IMR-90 (cell line): ENCODE data around the gene IL4R. TPM values are rescaled to one million over a fixed set of nuclear protein-coding genes. Genes with fewer than 3 reads are reported as not detected.
A peak's percentile ranks its signal among the peaks of the same experiment; 100 is the strongest.

ENCODE experiments used
- ATAC-seq: fragments of 200-7000 bp; cut with Tn5 transposase; 2 replicates; pipeline ENCODE4 v1.9.1; 2020; ENCODE audit warnings: low read depth, mild to moderate bottlenecking, moderate library complexity
- BruUV-seq: library from RNA; stranded (reverse); fragments of 400-500 nt; replicated peaks from 2 replicates; lab custom pipeline; 2021; lab: Mats Ljungman, UMichigan
- CTCF ChIA-PET: fragments of 300-600 bp; formaldehyde crosslinking; extraction: SDS; loops from one replicate; lab custom pipeline; 2021; ENCODE audit warnings: antibody characterized with exemption; lab: Yijun Ruan, JAX
- POLR2A ChIA-PET: fragments of 300-600 bp; sonication (Branson Sonifier 250); formaldehyde crosslinking; loops from one replicate; lab custom pipeline; 2022; ENCODE audit warnings: antibody characterized with exemption; ENCODE audit not compliant: unreplicated experiment; lab: Charles Lee
- DNase-seq: peaks from one replicate; pipeline ENCODE4 v3.0.0; 2013
- H2AFZ ChIP-seq: replicated peaks from 2 replicates; pipeline ENCODE3; 2013; ENCODE audit warnings: low read length, mild to moderate bottlenecking; ENCODE audit not compliant: poor library complexity
- H2AK5ac ChIP-seq: 2 replicates; pipeline ENCODE4 v1.6.1; 2013; ENCODE audit warnings: low read depth, low read length, inconsistent platforms
- H2AK9ac ChIP-seq: replicated peaks from 2 replicates; pipeline ENCODE3; 2013; ENCODE audit warnings: mild to moderate bottlenecking, low read depth, low read length, moderate library complexity; ENCODE audit not compliant: poor library complexity
- H2BK120ac ChIP-seq: 2 replicates; pipeline ENCODE4 v1.6.1; 2013; ENCODE audit warnings: low read depth, low read length, inconsistent platforms
- H2BK15ac ChIP-seq: 3 replicates; pipeline ENCODE4 v1.6.1; 2013; ENCODE audit warnings: low read depth, low read length, inconsistent platforms
- H2BK20ac ChIP-seq: 2 replicates; pipeline ENCODE4 v1.6.1; 2013; ENCODE audit warnings: low read depth, mild to moderate bottlenecking, inconsistent platforms, low read length, moderate library complexity
- H2BK5ac ChIP-seq: 2 replicates; pipeline ENCODE4 v1.6.1; 2013; ENCODE audit warnings: mild to moderate bottlenecking, low read depth, low read length, inconsistent platforms; ENCODE audit not compliant: poor library complexity, severe bottlenecking
- H3K14ac ChIP-seq: replicated peaks from 2 replicates; pipeline ENCODE4 v1.6.1; 2013; ENCODE audit warnings: low read depth, low read length, inconsistent platforms
- H3K18ac ChIP-seq: 2 replicates; pipeline ENCODE4 v1.6.1; 2013; ENCODE audit warnings: low read depth, low read length, control low read depth
- H3K23ac ChIP-seq: 2 replicates; pipeline ENCODE4 v1.6.1; 2013; ENCODE audit warnings: low read depth, low read length, inconsistent platforms
- H3K27ac ChIP-seq: 2 replicates; pipeline ENCODE4 v1.5.1; 2013; ENCODE audit warnings: mild to moderate bottlenecking, control low read depth, low read length; ENCODE audit not compliant: insufficient read depth
- H3K27me3 ChIP-seq: 2 replicates; pipeline ENCODE4 v1.6.1; 2013; ENCODE audit warnings: low read length; ENCODE audit not compliant: control insufficient read depth, insufficient read depth
- H3K36me3 ChIP-seq: 2 replicates; pipeline ENCODE4 v1.6.1; 2013; ENCODE audit warnings: low read length, mixed read lengths; ENCODE audit not compliant: control insufficient read depth, insufficient read depth
- H3K4ac ChIP-seq: 2 replicates; pipeline ENCODE4 v1.6.1; 2013; ENCODE audit warnings: low read depth, low read length, inconsistent platforms
- H3K4me1 ChIP-seq: 2 replicates; pipeline ENCODE4 v1.6.1; 2013; ENCODE audit warnings: low read length, mixed read lengths; ENCODE audit not compliant: control insufficient read depth, insufficient read depth
- H3K4me2 ChIP-seq: 2 replicates; pipeline ENCODE4 v1.6.1; 2013; ENCODE audit warnings: low read depth, mild to moderate bottlenecking, control low read depth, low read length, moderate library complexity
- H3K4me3 ChIP-seq: 2 replicates; pipeline ENCODE4 v1.5.1; 2013; ENCODE audit warnings: low read depth, mild to moderate bottlenecking, control low read depth, low read length, moderate library complexity; ENCODE audit not compliant: insufficient read depth
- H3K56ac ChIP-seq: 2 replicates; pipeline ENCODE4 v1.6.1; 2013; ENCODE audit warnings: low read length, inconsistent platforms; ENCODE audit not compliant: insufficient read depth; ENCODE audit errors: extremely low read depth
- H3K79me1 ChIP-seq, 2 experiments: 2 replicates each; pipeline ENCODE4 v1.6.1; 2013; ENCODE audit warnings: low read length in 2 of 2, inconsistent platforms in 1 of 2, low read depth in 1 of 2
- H3K9ac ChIP-seq: 2 replicates; pipeline ENCODE4 v1.6.1; 2013; ENCODE audit warnings: low read depth, low read length, control low read depth
- H3K9me1 ChIP-seq: 2 replicates; pipeline ENCODE4 v1.6.1; 2013; ENCODE audit warnings: low read length, inconsistent platforms; ENCODE audit not compliant: insufficient read depth
- H3K9me3 ChIP-seq: 2 replicates; pipeline ENCODE4 v1.6.1; 2013; ENCODE audit warnings: low read length; ENCODE audit not compliant: control insufficient read depth, insufficient read depth
- H4K20me1 ChIP-seq: 2 replicates; pipeline ENCODE4 v1.6.1; 2013; ENCODE audit warnings: low read length, inconsistent platforms; ENCODE audit not compliant: insufficient read depth
- H4K5ac ChIP-seq: 2 replicates; pipeline ENCODE4 v1.6.1; 2013; ENCODE audit warnings: mild to moderate bottlenecking, low read depth, low read length, control low read depth
- H4K8ac ChIP-seq, 2 experiments: 2 replicates each; pipeline ENCODE4 v1.6.1; 2013; ENCODE audit warnings: low read depth in 2 of 2, low read length in 2 of 2, control low read depth in 1 of 2, inconsistent platforms in 1 of 2
- H4K91ac ChIP-seq: 2 replicates; pipeline ENCODE4 v1.6.1; 2013; ENCODE audit warnings: low read depth, low read length, inconsistent platforms; ENCODE audit not compliant: insufficient read depth
- CTCF ChIP-seq: conservative IDR thresholded peaks from 2 replicates; pipeline ENCODE4 v1.5.1; 2012; ENCODE audit warnings: mild to moderate bottlenecking, low read depth, low read length, improper control_type of control experiment
- NFE2L2 ChIP-seq: fragments of 150-350 bp; IDR thresholded peaks from 2 replicates; pipeline ENCODE4 v1.6.1; 2016; ENCODE audit warnings: low read depth, mild to moderate bottlenecking, low read length
- POLR2A ChIP-seq: IDR thresholded peaks from 2 replicates; pipeline ENCODE4 v1.6.1; 2012; ENCODE audit warnings: mild to moderate bottlenecking, low read depth, low read length
- RAD21 ChIP-seq: IDR thresholded peaks from 2 replicates; pipeline ENCODE4 v1.6.1; 2012; ENCODE audit warnings: low read length, improper control_type of control experiment
- RFX5 ChIP-seq: IDR thresholded peaks from 2 replicates; pipeline ENCODE4 v1.8.0; 2012; ENCODE audit warnings: low read depth, mild to moderate bottlenecking, low read length, moderate library complexity
- USF2 ChIP-seq: fragments of 150-350 bp; IDR thresholded peaks from 2 replicates; pipeline ENCODE4 v1.6.1; 2017; ENCODE audit warnings: mild to moderate bottlenecking, antibody characterized with exemption, low read length, low read depth
- whole genome bisulfite sequencing, 2 experiments: methylation state at CpG; one replicate each; pipeline versions ENCODE4 v1.1.5 to v1.1.7; 2013; ENCODE audit warnings: missing lambda C conversion rate in 2 of 2; ENCODE audit not compliant: insufficient read length in 1 of 2; ENCODE audit errors: extremely low coverage in 2 of 2; 5-methylcytosine and 5-hydroxymethylcytosine counted together
- dilution Hi-C: fragments of 300-500 bp; cut with HindIII; formaldehyde crosslinking; loops from one replicate; pipeline ENCODE4 v1.14.3; 2018; ENCODE audit warnings: low sequenced_read_pairs; ENCODE audit not compliant: unreplicated experiment
- in situ Hi-C: fragments of 300-500 bp; cut with MboI; formaldehyde crosslinking; loops from 3 replicates; pipeline ENCODE4 v1.14.3; 2019; ENCODE audit warnings: low sequenced_read_pairs, inconsistent platforms, mixed read lengths
- intact Hi-C: fragments of 100-400 bp; cut with micrococcal nuclease; formaldehyde crosslinking; loops from 2 replicates; pipeline ENCODE4 v1.10.0; 2022
- polyA plus RNA-seq, 3 experiments: library from polyadenylated mRNA; depleted of rRNA; stranded (reverse); fragments of >200 nt; gene quantifications; 2 replicates each; pipeline ENCODE4 v1.2.3, GENCODE V29; 2012; ENCODE audit warnings: low replicate concordance in 1 of 3
- total RNA-seq: library from RNA; depleted of rRNA; stranded (reverse); fragments of >200 nt; gene quantifications from 2 replicates; pipeline ENCODE4 v1.2.3, GENCODE V29; 2012

The IL4R gene
- total and polyA plus RNA-seq, 2 of the 4 experiments (the other 2 are of a cell fraction): 6.3 to 18.7 TPM

DNA sequence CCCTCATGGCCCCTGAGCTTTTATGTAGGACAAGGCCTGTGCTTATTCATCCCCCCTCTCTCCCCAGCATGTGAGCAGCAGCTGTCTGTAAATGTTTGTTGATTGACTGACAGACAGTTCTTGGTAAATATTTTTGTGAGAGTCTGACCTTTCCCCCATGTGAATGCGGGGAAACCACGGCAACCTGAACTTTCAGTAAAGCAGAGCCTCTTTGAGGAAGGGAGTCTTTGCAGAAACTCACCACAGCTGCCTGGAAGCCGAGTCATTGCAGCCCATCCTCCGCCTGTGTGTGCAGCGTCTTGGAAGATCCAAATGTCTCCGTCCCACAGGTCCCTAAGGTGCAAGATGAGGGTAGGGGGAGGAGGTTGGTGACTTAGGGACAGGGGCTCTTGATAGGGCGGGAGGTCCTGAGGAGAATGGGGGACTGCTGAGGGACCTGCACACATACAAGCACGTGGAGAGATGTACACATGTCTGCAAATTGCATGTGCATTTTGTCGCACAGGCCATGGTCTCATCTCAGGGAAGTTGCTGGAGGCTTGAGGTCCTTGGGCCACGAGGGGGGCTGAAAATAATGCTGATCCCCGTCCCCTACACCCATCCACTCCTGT is 65.2 kb downstream of the IL4R start (continued):
- TF ChIP-seq NFE2L2: no peak
- TF ChIP-seq POLR2A: no peak
- TF ChIP-seq RFX5: no peak
- TF ChIP-seq CTCF: no peak

GRCh38 chr16:27379919-27380318 is 66.1 kb downstream of the IL4R start:
- no TSS peak for BruUV-seq
- Histone ChIP-seq H3K9me3 (peaks cover 12% of the 10 kb centered on the region), H2BK5ac (no peak overlapping the region), H3K27me3 (no peaks in the 10 kb centered on the region), H2BK20ac (peak overlapping the region; percentile 34; the same call in 1 of the 2 replicates), H3K4ac (no peak overlapping the region), H3K4me3 (no peak overlapping the region), H4K8ac (no peak overlapping the region), H3K14ac (no peak overlapping the region), H4K5ac (no peak overlapping the region), H3K36me3 (no peaks in the 10 kb centered on the region), H3K9ac (no peak overlapping the region), H3K18ac (no peak overlapping the region), H3K4me1 (peaks cover 5% of the 10 kb centered on the region), H4K91ac (no peak overlapping the region), H2AFZ (no peak overlapping the region), H3K4me2 (no peak overlapping the region), H2AK5ac (no peak overlapping the region), H4K20me1 (no peaks in the 10 kb centered on the region), H2BK120ac (no peak overlapping the region), H3K9me1 (peaks cover 4% of the 10 kb centered on the region; the same call in 1 of the 2 replicates), H3K79me1 (no peaks in the 10 kb centered on the region), H2AK9ac (peak overlapping the region; percentile 13), H3K56ac (no peak overlapping the region), H3K23ac (no peak overlapping the region), H2BK15ac (no peak overlapping the region), H3K27ac (no peak overlapping the region)
- POLR2A ChIA-PET: no interaction called here
- 70% methylated on average over 2 of the region's 9 CpGs; no CpG with 5 or more reads in 1 of the 2 experiments for WGBS, 2 experiments
- intact Hi-C loops: no loop called here
- ATAC-seq: no peak
- dilution Hi-C loops: no loop called here
- CTCF ChIA-PET: no interaction called here
- DNase-seq: no peak
- TF ChIP-seq RAD21 (no peak), NFE2L2 (no peak), USF2 (no peak)
- in situ Hi-C loops: loop anchor here (25.0 kb wide), 1 partner anchor 1543 kb away; no protein-coding TSS in a partner anchor
